ENCODE measurements around the gene PHLDB1. TPM values are rescaled to one million over a fixed set of nuclear protein-coding genes. Genes with fewer than 3 reads are reported as not detected.

The PHLDB1 gene
- total and polyA plus RNA-seq, 2 of the 8 experiments (the other 6 are each of a cell fraction or from before 2014, with no cell fraction given): 53.9 to 74.8 TPM

GRCh38 chr11:118666371-118666770 lies 59.0 kb downstream of the PHLDB1 start (continued):
- TF ChIP-seq CBX8 (IDR thresholded peaks at IDR 0.05; ENCODE audit: borderline replicate concordance, low read depth, low read length): no peak

All from H1 (cell line).